DND-41 (cell line): Measurements from ENCODE around the gene PIN4.
A peak's percentile ranks its signal among the peaks of the same experiment; 100 is the strongest.

ENCODE experiments used
- ATAC-seq: fragments of 200-7000 bp; cut with Tn5 transposase; 3 replicates; pipeline ENCODE4 v1.9.1; 2021; ENCODE audit warnings: low read depth; ENCODE audit not compliant: insufficient read depth
- DNase-seq: peaks from one replicate; pipeline ENCODE4 v3.0.0-alpha.2; 2020
- H2AFZ ChIP-seq: 2 replicates; pipeline ENCODE4 v1.6.0; 2012; ENCODE audit warnings: low read depth, low read length
- H3K27ac ChIP-seq: 2 replicates; pipeline ENCODE4 v1.5.1; 2012; ENCODE audit warnings: low read length, inconsistent platforms
- H3K27me3 ChIP-seq: fragments of 200-600 bp; sonication (generic); 2 replicates; pipeline ENCODE4 v1.6.0; 2012; ENCODE audit warnings: low read length, mild to moderate bottlenecking, inconsistent platforms; ENCODE audit not compliant: insufficient read depth, poor library complexity
- H3K36me3 ChIP-seq: 2 replicates; pipeline ENCODE4 v1.5.1; 2012; ENCODE audit warnings: low read length, inconsistent platforms; ENCODE audit not compliant: insufficient read depth
- H3K4me1 ChIP-seq: 2 replicates; pipeline ENCODE4 v1.5.1; 2012; ENCODE audit warnings: mild to moderate bottlenecking, low read length; ENCODE audit not compliant: insufficient read depth
- H3K4me2 ChIP-seq: 2 replicates; pipeline ENCODE4 v1.6.0; 2012; ENCODE audit warnings: mild to moderate bottlenecking, moderate library complexity, low read length, inconsistent platforms; ENCODE audit not compliant: insufficient read depth
- H3K4me3 ChIP-seq, 2 experiments: fragments of 200-600 bp in 1 of 2; shearing (Covaris generic) in 1 of 2; 2 replicates each; pipeline ENCODE4 v1.5.1; 2012 to 2016; ENCODE audit warnings: inconsistent platforms in 2 of 2, low read length in 2 of 2, mild to moderate bottlenecking in 2 of 2, low read depth in 1 of 2, moderate library complexity in 1 of 2
- H3K79me2 ChIP-seq: 2 replicates; pipeline ENCODE4 v1.6.0; 2012; ENCODE audit warnings: low read length, inconsistent platforms; ENCODE audit not compliant: insufficient read depth
- H3K9ac ChIP-seq: 2 replicates; pipeline ENCODE4 v1.6.0; 2012; ENCODE audit warnings: low read depth, mild to moderate bottlenecking, inconsistent platforms, low read length, moderate library complexity
- H3K9me3 ChIP-seq: 2 replicates; pipeline ENCODE4 v1.5.1; 2012; ENCODE audit warnings: low read length, moderate library complexity, mild to moderate bottlenecking, inconsistent platforms; ENCODE audit not compliant: insufficient read depth, severe bottlenecking
- H4K20me1 ChIP-seq: 2 replicates; pipeline ENCODE4 v1.6.0; 2012; ENCODE audit warnings: low read length; ENCODE audit not compliant: insufficient read depth
- CTCF ChIP-seq: IDR thresholded peaks from 2 replicates; pipeline ENCODE4 v1.5.1; 2012; ENCODE audit warnings: borderline replicate concordance, low read length, moderate library complexity, mild to moderate bottlenecking; ENCODE audit not compliant: poor library complexity, severe bottlenecking; ENCODE audit errors: extremely low read depth
- EZH2 ChIP-seq: IDR thresholded peaks from 3 replicates; pipeline ENCODE4 v1.6.1; 2012; ENCODE audit warnings: borderline replicate concordance, low read depth, mild to moderate bottlenecking, moderate library complexity, low read length, inconsistent platforms; ENCODE audit not compliant: severe bottlenecking

PIN4 gene

GRCh38 chrX:72142094-72142793 lies 39.3 kb upstream of the PIN4 start:
- DNase-seq (no peak), ATAC-seq (peak; percentile 52; the same call in 1 of the 3 replicates)

GRCh38 chrX:72142794-72143608 lies 38.6 kb upstream of the PIN4 start:
- no peaks in the 10 kb centered on the region for H3K27me3 ChIP-seq
- no peak overlapping the region for H3K9ac ChIP-seq
- H3K4me3 ChIP-seq, result no peak overlapping the region
- H3K4me1 ChIP-seq, result no peaks in the 10 kb centered on the region
- TF ChIP-seq CTCF (no peak), EZH2 (no peak)
- no peaks in the 10 kb centered on the region for H3K79me2 ChIP-seq
- ATAC-seq (no peak), DNase-seq (no peak)
- no peak overlapping the region for H3K4me2 ChIP-seq
- H3K36me3 ChIP-seq, result no peaks in the 10 kb centered on the region
- no peaks in the 10 kb centered on the region for H3K9me3 ChIP-seq
- H2AFZ ChIP-seq, result no peak overlapping the region
- H4K20me1 ChIP-seq, result no peaks in the 10 kb centered on the region
- no peak overlapping the region for H3K27ac ChIP-seq

More at GRCh38 chrX:72142094-72142793, 39.3 kb upstream of the PIN4 start:
- TF ChIP-seq EZH2 (no peak), CTCF (no peak)
- Histone ChIP-seq H4K20me1 (no peaks in the 10 kb centered on the region), H3K4me2 (no peak overlapping the region), H3K9me3 (no peaks in the 10 kb centered on the region), H3K4me1 (no peaks in the 10 kb centered on the region), H3K27ac (no peak overlapping the region), H3K36me3 (no peaks in the 10 kb centered on the region), H3K9ac (no peak overlapping the region), H3K4me3 (no peak overlapping the region), H3K79me2 (no peaks in the 10 kb centered on the region), H3K27me3 (no peaks in the 10 kb centered on the region), H2AFZ (no peak overlapping the region)

- no peak overlapping the region for H3K9ac ChIP-seq
- H2AFZ ChIP-seq, result no peak overlapping the region
- no peak for TF ChIP-seq CTCF
- TF ChIP-seq EZH2, result no peak
- no peak overlapping the region for H3K27ac ChIP-seq
- no peak overlapping the region for H3K4me3 ChIP-seq
- H3K36me3 ChIP-seq, result no peaks in the 10 kb centered on the region
- H4K20me1 ChIP-seq, result no peaks in the 10 kb centered on the region
- no peak for ATAC-seq
- H3K27me3 ChIP-seq, result no peaks in the 10 kb centered on the region
- no peaks in the 10 kb centered on the region for H3K9me3 ChIP-seq
- no peak overlapping the region for H3K4me2 ChIP-seq
- H3K4me1 ChIP-seq, result no peaks in the 10 kb centered on the region
- DNase-seq, result no peak
- H3K79me2 ChIP-seq, result no peaks in the 10 kb centered on the region
Observed at GRCh38 chrX:72143609-72143907, 38.0 kb upstream of the PIN4 start.
